ENCODE measurements around the gene ATG16L2. TPM values are rescaled to one million over a fixed set of nuclear protein-coding genes. Genes with fewer than 3 reads are reported as not detected.
A peak's percentile ranks its signal among the peaks of the same experiment; 100 is the strongest.

ATG16L2 gene
- total RNA-seq, 6 experiments from 2014 or later = 8.6 to 23.8 (median 15.4) TPM

DNA sequence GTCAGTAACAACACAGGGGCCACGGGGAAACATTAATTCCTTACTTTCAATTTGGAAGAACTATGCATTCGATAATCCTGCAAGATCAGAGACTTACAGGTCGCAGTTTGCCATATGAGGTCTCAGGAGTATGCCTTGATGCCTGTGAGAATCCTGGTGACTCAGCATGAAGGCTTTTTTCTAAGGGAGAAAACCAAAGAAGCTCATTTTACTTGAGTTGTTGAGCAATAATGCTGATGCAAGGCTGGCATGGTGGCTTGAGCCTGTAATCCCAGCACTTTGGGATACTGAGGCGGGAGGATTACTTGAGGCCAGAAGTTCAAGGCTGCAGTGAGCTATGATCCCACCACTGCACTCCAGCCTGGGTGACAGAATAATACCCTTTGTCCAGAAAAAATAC is 26.6 kb downstream of the ATG16L2 start:
- Histone ChIP-seq H3K4me1 (no peaks in the 10 kb centered on the region), H3K36me3 (peaks cover 0 to 58% (median 13%) of the 10 kb centered on the region in 4 donors), H3K4me3 (no peak overlapping the region), H3K9me3 (no peaks in the 10 kb centered on the region), H3K27me3 (no peaks in the 10 kb centered on the region), H3K27ac (no peak overlapping the region)
- DNase-seq = no peak
- intact Hi-C loops (cut with DNase I) = no loop called here
- TF ChIP-seq CTCF (IDR thresholded peaks at IDR 0.05) (no peak), POLR2A (IDR thresholded peaks at IDR 0.05) (no peak)
- ATAC-seq = no peak
- 91% methylated on average over 3 of the region's 4 CpGs for WGBS (ENCODE audit: insufficient coverage, low coverage, low lambda C conversion rate, missing lambda C conversion rate)

GRCh38 chr11:72841397-72841796 is 27.2 kb downstream of the ATG16L2 start:
- intact Hi-C loops (cut with DNase I) = no loop called here
- Histone ChIP-seq H3K4me1 (no peaks in the 10 kb centered on the region), H3K27ac (no peak overlapping the region), H3K9me3 (no peaks in the 10 kb centered on the region), H3K4me3 (no peak overlapping the region), H3K27me3 (no peaks in the 10 kb centered on the region), H3K36me3 (peaks cover 0 to 62% (median 13%) of the 10 kb centered on the region in 4 donors)
- DNase-seq = no peak
- no peak for TF ChIP-seq CTCF (IDR thresholded peaks at IDR 0.05)
- TF ChIP-seq POLR2A (IDR thresholded peaks at IDR 0.05) = no peak
- WGBS (ENCODE audit: insufficient coverage, low coverage, low lambda C conversion rate, missing lambda C conversion rate) = 66% methylated on average over 7 of the region's 7 CpGs
- peak in 2 of 4 donors; percentile 22 to 51 for ATAC-seq

DNA sequence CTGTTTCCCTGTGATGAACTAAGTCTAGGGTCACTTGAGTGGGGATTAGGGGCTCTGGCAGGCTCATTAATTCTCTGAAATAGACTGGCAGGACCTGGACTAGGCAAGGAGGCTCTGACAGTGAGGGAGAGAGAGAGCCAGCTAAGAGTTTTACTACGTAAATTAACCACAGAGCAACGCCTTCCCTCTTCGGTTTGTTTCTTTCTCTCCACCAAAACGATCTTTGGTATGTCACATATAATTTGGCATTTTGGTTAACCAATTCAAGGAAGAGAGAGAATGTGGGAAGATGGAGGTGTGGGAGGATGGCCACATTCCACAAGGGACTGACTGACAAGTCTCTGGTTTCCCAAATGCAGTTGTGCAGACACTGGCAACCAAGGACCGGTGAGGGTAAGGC is 27.9 kb downstream of the ATG16L2 start:
- peaks cover 0 to 67% (median 12%) of the 10 kb centered on the region in 4 donors for H3K36me3 ChIP-seq
- intact Hi-C loops (cut with DNase I) = no loop called here
- TF ChIP-seq CTCF (IDR thresholded peaks at IDR 0.05) (no peak), POLR2A (IDR thresholded peaks at IDR 0.05) (no peak)
- no peaks in the 10 kb centered on the region for H3K27me3 ChIP-seq
- H3K4me3 ChIP-seq = no peak overlapping the region
- WGBS (ENCODE audit: insufficient coverage, low coverage, low lambda C conversion rate, missing lambda C conversion rate) = 86% methylated on average over 5 of the region's 5 CpGs
- ATAC-seq (no peak), DNase-seq (no peak)
- no peaks in the 10 kb centered on the region for H3K9me3 ChIP-seq
- no peak overlapping the region for H3K27ac ChIP-seq
- no peaks in the 10 kb centered on the region for H3K4me1 ChIP-seq

- 82% methylated on average over 8 of the region's 14 CpGs for WGBS (ENCODE audit: insufficient coverage, low coverage, low lambda C conversion rate, missing lambda C conversion rate)
- ATAC-seq = no peak
- peaks cover 0 to 60% (median 9%) of the 10 kb centered on the region in 4 donors for H3K36me3 ChIP-seq
Observed at GRCh38 chr11:72842653-72843330, 28.6 kb downstream of the ATG16L2 start.

More at GRCh38 chr11:72842653-72843330, 28.6 kb downstream of the ATG16L2 start:
- H3K4me1 ChIP-seq = no peaks in the 10 kb centered on the region
- no peak for DNase-seq
- no peak for TF ChIP-seq CTCF (IDR thresholded peaks at IDR 0.05)
- TF ChIP-seq POLR2A (IDR thresholded peaks at IDR 0.05) = no peak
- H3K27ac ChIP-seq = no peak overlapping the region
- no peak overlapping the region for H3K4me3 ChIP-seq
- no peaks in the 10 kb centered on the region for H3K27me3 ChIP-seq
- no peaks in the 10 kb centered on the region for H3K9me3 ChIP-seq
- intact Hi-C loops (cut with DNase I) = no loop called here
